Activated T-cell treated with anti-CD3 and anti-CD28 coated beads, Interleukin-2, amount 50 U/mL, for 72 hours (primary cell): ENCODE results near the gene SNRNP27. TPM values are rescaled to one million over a fixed set of nuclear protein-coding genes. Genes with fewer than 3 reads are reported as not detected.
A peak's percentile ranks its signal among the peaks of the same experiment; 100 is the strongest.
"Not testable (repeated sequence)": the region's sequence is repeated elsewhere in the genome, so short reads cannot be mapped to it uniquely, and the experiment has no call there.

Experiments used
- ATAC-seq, 2 donors: fragments of 150-1000 bp; cut with Tn5 transposase; replicated peaks in 1 of 2; 2 replicates each; pipeline ENCODE4 v1.10.0; 2021; ENCODE audit warnings: moderate library complexity in 2 of 2, mild to moderate bottlenecking in 1 of 2
- DNase-seq, 2 donors: peaks; one replicate each; pipeline ENCODE4 v3.0.0; 2021 to 2022; ENCODE audit warnings: mixed read lengths in 1 of 2
- H3K27ac Mint-ChIP-seq: one replicate; pipeline ENCODE4 v1.8.0; 2022; ENCODE audit warnings: mild to moderate bottlenecking, moderate library complexity, mixed read lengths
- H3K27me3 Mint-ChIP-seq: one replicate; pipeline ENCODE4 v1.8.0; 2022; ENCODE audit warnings: low read depth, mixed read lengths
- H3K36me3 Mint-ChIP-seq, 2 donors: one replicate each; pipeline ENCODE4 v1.8.0; 2022; ENCODE audit warnings: mixed read lengths in 2 of 2, mild to moderate bottlenecking in 1 of 2; ENCODE audit not compliant: insufficient read depth in 2 of 2
- H3K4me1 Mint-ChIP-seq: one replicate; pipeline ENCODE4 v1.8.0; 2022; ENCODE audit warnings: low read depth, mixed read lengths
- H3K4me3 Mint-ChIP-seq, 2 donors: one replicate each; pipeline ENCODE4 v1.8.0; 2022; ENCODE audit warnings: mild to moderate bottlenecking in 2 of 2, mixed read lengths in 2 of 2, moderate library complexity in 2 of 2
- H3K9me3 Mint-ChIP-seq, 2 donors: one replicate each; pipeline ENCODE4 v1.8.0; 2022; ENCODE audit warnings: mixed read lengths in 2 of 2
- total RNA-seq, 2 donors: library from RNA; stranded (reverse); gene quantifications; one replicate each; pipeline ENCODE4 v1.2.3, GENCODE V29; 2022

The SNRNP27 gene
- total RNA-seq, result 10 to 100 TPM; 67.4 to 77.4 TPM

- peaks cover 45% of the 10 kb centered on the region for H3K4me1 Mint-ChIP-seq
- peak; percentile 85 to 87 for DNase-seq
- H3K4me3 Mint-ChIP-seq, result peak within 1 kb of the TSS; percentile 98 to 100
- peak; percentile 86 to 90 for ATAC-seq
- peaks cover 0 to 6% of the 10 kb centered on the region in 2 donors for H3K9me3 Mint-ChIP-seq
- H3K27ac Mint-ChIP-seq, result peak within 1 kb of the TSS; percentile 100
- H3K36me3 Mint-ChIP-seq, result peaks cover 9 to 30% of the 10 kb centered on the region in 2 donors
- H3K27me3 Mint-ChIP-seq, result no peaks in the 10 kb centered on the region
These were observed at the start of gene SNRNP27 for GRCh38 chr2:69893684-69894551. Gene SNRNP27, plus strand, starts transcription at chr2:69893956. Its CDS starts 29 bp downstream, at chr2:69893985.

- Mint-ChIP-seq H3K27ac (no peak overlapping the region), H3K4me3 (no peak overlapping the region), H3K4me1 (peaks cover 10% of the 10 kb centered on the region), H3K27me3 (no peaks in the 10 kb centered on the region), H3K36me3 (peaks cover 6 to 19% of the 10 kb centered on the region in 2 donors), H3K9me3 (no peaks in the 10 kb centered on the region)
- ATAC-seq, result no peak
- no peak for DNase-seq
These were observed 49.8 kb upstream of the SNRNP27 start for GRCh38 chr2:69843993-69844392.

- H3K27me3 Mint-ChIP-seq, result no peaks in the 10 kb centered on the region
- no peak overlapping the region for H3K27ac Mint-ChIP-seq
- no peak for DNase-seq
- no peak overlapping the region for H3K4me3 Mint-ChIP-seq
- no peak for ATAC-seq
- H3K4me1 Mint-ChIP-seq, result peaks cover 10% of the 10 kb centered on the region
- H3K9me3 Mint-ChIP-seq, result no peaks in the 10 kb centered on the region
- peaks cover 6 to 16% of the 10 kb centered on the region in 2 donors for H3K36me3 Mint-ChIP-seq
These were observed 49.2 kb upstream of the SNRNP27 start for GRCh38 chr2:69844560-69844959.

- peaks cover 10% of the 10 kb centered on the region for H3K4me1 Mint-ChIP-seq
- DNase-seq (no peak), ATAC-seq (no peak)
- H3K27me3 Mint-ChIP-seq, result no peaks in the 10 kb centered on the region
- H3K27ac Mint-ChIP-seq, result peak overlapping the region; percentile 60
- peaks cover 6 to 16% of the 10 kb centered on the region in 2 donors for H3K36me3 Mint-ChIP-seq
- no peaks in the 10 kb centered on the region for H3K9me3 Mint-ChIP-seq
- H3K4me3 Mint-ChIP-seq, result no peak overlapping the region
These were observed 47.3 kb upstream of the SNRNP27 start for GRCh38 chr2:69846182-69847067.

GRCh38 chr2:69847068-69847828 lies 46.5 kb upstream of the SNRNP27 start:
- ATAC-seq, result no peak

GRCh38 chr2:69848186-69848790 lies 45.5 kb upstream of the SNRNP27 start:
- DNase-seq, result no peak
- peaks cover 4 to 17% of the 10 kb centered on the region in 2 donors for H3K36me3 Mint-ChIP-seq

More at GRCh38 chr2:69847068-69847828, 46.5 kb upstream of the SNRNP27 start:
- DNase-seq, result no peak
- Mint-ChIP-seq H3K27ac (peak overlapping the region; percentile 42), H3K27me3 (no peaks in the 10 kb centered on the region), H3K9me3 (no peaks in the 10 kb centered on the region), H3K4me3 (no peak overlapping the region), H3K36me3 (peaks cover 4 to 17% of the 10 kb centered on the region in 2 donors), H3K4me1 (peaks cover 10% of the 10 kb centered on the region)

GRCh38 chr2:69858261-69858660 lies 35.5 kb upstream of the SNRNP27 start:
- Mint-ChIP-seq H3K4me3 (no peak overlapping the region), H3K27ac (no peak overlapping the region), H3K9me3 (no peaks in the 10 kb centered on the region), H3K36me3 (peaks cover 0 to 3% of the 10 kb centered on the region in 2 donors), H3K4me1 (no peaks in the 10 kb centered on the region), H3K27me3 (no peaks in the 10 kb centered on the region)
- ATAC-seq, result no peak
- no peak for DNase-seq

More at GRCh38 chr2:69848186-69848790, 45.5 kb upstream of the SNRNP27 start:
- H3K27me3 Mint-ChIP-seq, result no peaks in the 10 kb centered on the region
- H3K4me1 Mint-ChIP-seq, result peaks cover 10% of the 10 kb centered on the region
- ATAC-seq, result no peak
- no peak overlapping the region for H3K27ac Mint-ChIP-seq
- H3K9me3 Mint-ChIP-seq, result no peaks in the 10 kb centered on the region
- H3K4me3 Mint-ChIP-seq, result no peak overlapping the region

GRCh38 chr2:69863298-69863697 lies 30.5 kb upstream of the SNRNP27 start:
- Mint-ChIP-seq H3K9me3 (no peaks in the 10 kb centered on the region), H3K36me3 (peaks cover 8 to 18% of the 10 kb centered on the region in 2 donors), H3K4me3 (no peak overlapping the region), H3K4me1 (no peaks in the 10 kb centered on the region), H3K27me3 (no peaks in the 10 kb centered on the region), H3K27ac (no peak overlapping the region)
- DNase-seq, result no peak
- no peak for ATAC-seq

- DNase-seq, result no peak
- Mint-ChIP-seq H3K27me3 (no peaks in the 10 kb centered on the region), H3K27ac (no peak overlapping the region), H3K4me3 (no peak overlapping the region), H3K36me3 (peaks cover 0 to 1% of the 10 kb centered on the region in 2 donors), H3K4me1 (peaks cover 8% of the 10 kb centered on the region), H3K9me3 (peaks cover 0 to 6% of the 10 kb centered on the region in 2 donors)
- peak; percentile 45 to 61 for ATAC-seq
These were observed 5.3 kb upstream of the SNRNP27 start for GRCh38 chr2:69888451-69888850.

- peaks cover 0 to 6% of the 10 kb centered on the region in 2 donors for H3K9me3 Mint-ChIP-seq
- H3K27ac Mint-ChIP-seq, result no peak overlapping the region
- ATAC-seq, result no peak
- no peaks in the 10 kb centered on the region for H3K27me3 Mint-ChIP-seq
- no peak overlapping the region for H3K4me3 Mint-ChIP-seq
- no peak for DNase-seq
- peaks cover 8% of the 10 kb centered on the region for H3K4me1 Mint-ChIP-seq
- peaks cover 4% of the 10 kb centered on the region in 2 donors for H3K36me3 Mint-ChIP-seq
These were observed 4.5 kb upstream of the SNRNP27 start for GRCh38 chr2:69889302-69889701.

- Mint-ChIP-seq H3K4me1 (peaks cover 20% of the 10 kb centered on the region), H3K27ac (no peak overlapping the region), H3K9me3 (peaks cover 0 to 6% of the 10 kb centered on the region in 2 donors), H3K27me3 (no peaks in the 10 kb centered on the region), H3K4me3 (no peak overlapping the region), H3K36me3 (peaks cover 4 to 10% of the 10 kb centered on the region in 2 donors)
- DNase-seq (no peak), ATAC-seq (no peak)
These were observed 2.9 kb upstream of the SNRNP27 start for GRCh38 chr2:69890881-69891280.

- H3K27me3 Mint-ChIP-seq, DNase-seq, ATAC-seq, H3K9me3 Mint-ChIP-seq: not testable (repeated sequence)
- peaks cover 39% of the 10 kb centered on the region for H3K4me1 Mint-ChIP-seq
- H3K27ac Mint-ChIP-seq, result peak overlapping the region; percentile 100
- H3K4me3 Mint-ChIP-seq, result peak overlapping the region; percentile 98 to 100
- peaks cover 9 to 28% of the 10 kb centered on the region in 2 donors for H3K36me3 Mint-ChIP-seq
These were observed 825 bp upstream of the SNRNP27 start for GRCh38 chr2:69892838-69893424.
